T47D (cell line): ENCODE results near the gene CHDH.
A peak's percentile ranks its signal among the peaks of the same experiment; 100 is the strongest.

Source experiments
- DNase-seq, 2 experiments: peaks; one replicate each; pipeline versions ENCODE4 v3.0.0 to v3.0.0-alpha.2; 2011 to 2012; ENCODE audit warnings: low read depth in 1 of 2, low spot score in 1 of 2
- JUND ChIP-seq: IDR thresholded peaks from 2 replicates; pipeline ENCODE4 v1.6.1; 2012; ENCODE audit warnings: low read depth
- in situ Hi-C: cut with HindIII; loops from 2 replicates; pipeline ENCODE4 v1.10.0; 2016; ENCODE audit warnings: low sequenced_read_pairs, low pct_unique_long_range_greater_than_20kb

Gene CHDH, protein sequence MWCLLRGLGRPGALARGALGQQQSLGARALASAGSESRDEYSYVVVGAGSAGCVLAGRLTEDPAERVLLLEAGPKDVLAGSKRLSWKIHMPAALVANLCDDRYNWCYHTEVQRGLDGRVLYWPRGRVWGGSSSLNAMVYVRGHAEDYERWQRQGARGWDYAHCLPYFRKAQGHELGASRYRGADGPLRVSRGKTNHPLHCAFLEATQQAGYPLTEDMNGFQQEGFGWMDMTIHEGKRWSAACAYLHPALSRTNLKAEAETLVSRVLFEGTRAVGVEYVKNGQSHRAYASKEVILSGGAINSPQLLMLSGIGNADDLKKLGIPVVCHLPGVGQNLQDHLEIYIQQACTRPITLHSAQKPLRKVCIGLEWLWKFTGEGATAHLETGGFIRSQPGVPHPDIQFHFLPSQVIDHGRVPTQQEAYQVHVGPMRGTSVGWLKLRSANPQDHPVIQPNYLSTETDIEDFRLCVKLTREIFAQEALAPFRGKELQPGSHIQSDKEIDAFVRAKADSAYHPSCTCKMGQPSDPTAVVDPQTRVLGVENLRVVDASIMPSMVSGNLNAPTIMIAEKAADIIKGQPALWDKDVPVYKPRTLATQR

DNA sequence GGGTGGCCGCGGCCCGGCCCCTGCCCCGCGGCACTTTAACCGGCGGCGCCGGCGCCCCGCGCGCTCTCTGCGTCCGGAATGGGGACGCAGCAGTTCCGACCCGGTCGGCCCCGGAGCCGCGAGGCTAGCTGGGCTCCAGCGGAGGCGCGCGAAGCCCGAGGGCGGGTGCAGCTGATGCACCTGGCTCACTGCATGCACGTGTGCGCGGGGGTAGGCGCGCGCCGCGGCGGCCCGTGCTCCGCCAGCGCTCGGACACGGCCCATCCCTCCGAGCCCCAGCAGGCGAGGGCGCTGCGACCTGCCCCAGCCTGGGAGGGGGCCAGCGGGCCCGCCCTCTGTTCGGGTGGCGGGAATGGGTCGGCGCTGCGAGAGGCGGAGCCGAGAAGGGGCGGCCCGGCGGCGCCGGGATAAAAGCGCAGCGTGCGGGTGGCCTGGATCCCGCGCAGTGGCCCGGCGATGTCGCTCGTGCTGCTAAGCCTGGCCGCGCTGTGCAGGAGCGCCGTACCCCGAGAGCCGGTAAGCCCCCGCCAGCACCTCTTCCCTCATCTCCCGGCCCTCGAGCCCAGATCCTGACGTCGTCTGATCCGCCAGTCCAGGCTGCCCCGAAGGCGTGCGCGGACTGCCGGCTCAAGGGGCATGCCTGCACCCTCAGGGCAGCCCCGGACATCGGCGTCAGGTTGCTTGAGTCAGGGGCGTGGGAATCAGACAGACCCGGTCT, at the start of gene CHDH, which contains the start of gene IL17RB:
Gene CHDH, minus strand, starts transcription at position 286 of the 717 bp plus-strand sequence. CDS start 22,411 bp downstream, outside the sequence.
Gene IL17RB, plus strand, starts transcription at position 435 of the 717 bp plus-strand sequence. Its CDS starts 21 bp downstream, at position 456.
- TF ChIP-seq JUND, result no peak
- peak; percentile 62 to 92 for DNase-seq
- in situ Hi-C loops, result no loop called here

DNA sequence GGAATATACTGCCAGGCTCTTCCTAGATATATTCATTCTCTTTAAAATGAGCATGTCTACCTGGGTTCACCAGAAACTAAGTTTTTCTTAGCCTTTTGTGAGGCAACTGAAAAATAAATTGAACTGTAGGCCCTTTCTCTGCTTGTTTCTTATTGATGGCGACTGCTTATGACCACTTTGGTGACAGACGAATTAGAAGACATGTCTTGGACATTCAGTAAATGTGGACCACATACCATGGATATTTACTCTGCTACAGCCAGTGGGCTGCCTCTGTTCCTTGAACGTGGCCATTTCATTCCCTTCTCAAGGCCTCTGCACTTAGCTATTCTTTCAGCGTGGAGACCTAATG, 46.0 kb upstream of the CHDH start:
- TF ChIP-seq JUND, result no peak
- DNase-seq, result no peak
- in situ Hi-C loops, result no loop called here

DNA sequence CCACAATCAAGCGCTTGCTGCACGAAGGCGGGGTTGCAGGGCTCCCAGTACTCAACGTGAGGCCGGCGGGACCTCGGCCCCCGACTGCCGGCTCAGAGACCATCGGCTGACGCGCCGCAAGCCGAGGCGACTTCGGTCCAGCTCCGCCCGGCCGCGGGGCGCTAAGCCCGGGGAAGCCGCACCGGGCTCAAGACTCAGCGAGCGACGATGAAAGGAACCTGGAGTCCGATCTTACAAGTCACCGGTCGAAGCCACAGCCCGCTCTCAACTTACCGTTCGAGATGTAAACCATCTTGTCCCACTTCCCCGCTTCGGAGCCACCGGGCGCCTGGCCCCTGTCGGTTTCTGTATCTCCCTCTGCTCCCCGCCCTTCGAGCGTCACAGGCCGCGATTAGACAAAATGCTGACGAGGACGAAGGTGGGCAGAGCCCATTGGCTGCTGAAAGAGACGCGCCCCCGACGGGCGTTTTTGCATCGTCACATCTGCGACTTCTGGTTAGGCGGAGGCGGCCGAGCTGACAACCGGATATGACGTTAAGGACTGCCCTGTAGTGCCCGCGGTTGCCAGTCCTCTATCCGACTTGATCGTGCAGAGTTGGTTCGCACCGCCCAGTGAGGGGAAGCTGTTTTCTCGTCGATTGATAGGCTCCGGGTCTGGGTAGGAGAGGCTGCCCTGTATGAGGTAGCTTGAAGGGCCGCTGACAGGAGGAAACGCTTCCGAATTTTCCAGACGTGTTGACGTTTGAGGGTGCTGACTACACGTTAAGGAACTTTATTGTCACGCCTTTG, 45.5 kb upstream of the CHDH start, which contains the start of gene SELENOK:
Gene SELENOK, minus strand, starts transcription at position 363 of the 789 bp plus-strand sequence.
- in situ Hi-C loops, result no loop called here
- peak; percentile 73 to 98 for DNase-seq
- TF ChIP-seq JUND, result no peak

DNA sequence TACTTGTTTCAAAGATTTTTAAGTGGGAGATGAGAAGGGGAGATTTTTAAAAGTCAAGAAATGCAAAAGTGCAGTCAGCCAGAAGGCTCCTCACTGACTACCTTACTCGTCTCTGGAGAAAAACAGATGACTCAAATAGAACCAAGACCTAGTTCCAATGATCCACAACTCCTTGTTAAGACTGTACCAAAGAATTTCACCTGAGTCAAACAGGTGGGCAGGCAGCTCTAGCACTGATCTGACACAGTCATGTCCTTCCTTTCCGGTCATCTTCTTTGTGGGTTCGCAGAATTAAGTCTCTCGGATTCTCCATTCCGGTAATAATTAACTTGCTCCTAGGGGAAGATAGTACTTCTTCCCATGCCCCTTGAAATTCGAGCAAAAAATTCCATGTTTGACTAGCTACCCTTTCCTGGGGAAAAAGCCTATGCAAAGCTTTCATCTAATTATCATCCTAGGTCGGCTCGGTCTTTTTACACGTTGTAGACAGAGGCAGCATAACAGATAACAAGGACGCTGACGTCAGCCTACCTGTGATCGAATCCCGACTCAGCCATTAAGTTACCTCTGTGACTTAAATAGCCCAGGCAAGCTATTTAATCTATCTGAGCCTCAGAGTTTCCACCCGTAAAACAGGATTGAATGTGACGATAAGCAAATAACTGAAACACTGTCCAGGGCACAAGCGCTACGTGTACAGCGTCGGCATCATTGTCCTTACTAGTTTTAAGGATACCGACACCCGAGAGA, 44.7 kb upstream of the CHDH start:
- TF ChIP-seq JUND, result no peak
- no peak for DNase-seq
- in situ Hi-C loops, result no loop called here

DNA sequence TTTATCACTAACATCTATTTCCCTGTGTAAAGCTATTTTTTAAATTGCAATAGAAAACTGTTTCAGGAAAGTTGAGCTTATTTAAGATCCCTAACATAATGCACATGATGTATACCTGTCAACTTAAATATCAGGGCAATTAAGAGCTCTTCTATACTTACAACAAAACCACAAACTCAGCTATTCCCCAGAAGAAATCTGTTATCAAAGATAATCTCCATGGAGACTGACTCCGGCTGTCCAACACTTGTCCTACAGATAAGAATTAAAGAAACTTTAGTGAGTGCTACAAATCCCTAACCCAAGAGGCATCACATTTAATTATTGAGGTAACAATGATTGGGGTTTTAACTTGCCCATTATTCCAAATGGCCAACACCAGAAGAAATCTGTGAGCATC, 42.0 kb upstream of the CHDH start:
- TF ChIP-seq JUND, result no peak
- in situ Hi-C loops, result no loop called here
- no peak for DNase-seq

DNA sequence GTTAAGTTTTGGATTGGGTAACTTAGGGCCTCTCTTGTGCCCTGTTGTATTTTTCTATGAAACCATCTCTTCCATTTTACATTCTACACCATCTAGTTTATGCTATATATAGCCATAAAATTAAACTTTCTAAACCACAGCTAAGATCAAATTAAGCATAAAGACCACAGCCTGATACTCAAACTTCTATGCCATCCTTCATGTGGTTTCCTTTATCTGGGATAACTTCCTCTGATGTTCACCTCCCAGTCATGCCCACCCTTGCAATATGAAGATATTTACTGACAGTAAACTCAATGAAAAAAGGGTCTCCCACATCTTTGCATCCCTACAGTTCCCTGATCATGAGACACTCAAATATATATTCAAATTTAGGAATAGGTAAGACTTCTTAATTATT, 41.2 kb upstream of the CHDH start:
- no peak for TF ChIP-seq JUND
- DNase-seq, result no peak
- in situ Hi-C loops, result no loop called here

DNA sequence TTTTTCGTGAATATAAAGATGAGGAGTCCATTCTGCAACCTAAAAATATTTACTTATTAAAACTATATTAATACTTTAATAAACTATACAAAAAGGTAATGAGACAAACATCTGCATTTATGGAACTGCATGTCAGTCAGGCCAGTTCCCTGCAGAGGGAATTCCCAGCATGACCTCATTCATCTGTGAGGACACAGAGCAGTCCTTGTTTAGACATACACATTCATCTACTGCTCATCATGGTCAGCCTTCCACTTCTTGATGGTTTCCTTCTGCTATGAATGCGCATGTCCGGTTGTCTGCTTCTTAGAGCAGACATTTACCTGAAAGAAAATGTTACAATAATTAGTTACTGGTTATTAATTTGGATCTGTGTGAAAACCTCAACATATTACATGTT, 39.0 kb upstream of the CHDH start:
- DNase-seq, result no peak
- in situ Hi-C loops, result no loop called here
- TF ChIP-seq JUND, result no peak

DNA sequence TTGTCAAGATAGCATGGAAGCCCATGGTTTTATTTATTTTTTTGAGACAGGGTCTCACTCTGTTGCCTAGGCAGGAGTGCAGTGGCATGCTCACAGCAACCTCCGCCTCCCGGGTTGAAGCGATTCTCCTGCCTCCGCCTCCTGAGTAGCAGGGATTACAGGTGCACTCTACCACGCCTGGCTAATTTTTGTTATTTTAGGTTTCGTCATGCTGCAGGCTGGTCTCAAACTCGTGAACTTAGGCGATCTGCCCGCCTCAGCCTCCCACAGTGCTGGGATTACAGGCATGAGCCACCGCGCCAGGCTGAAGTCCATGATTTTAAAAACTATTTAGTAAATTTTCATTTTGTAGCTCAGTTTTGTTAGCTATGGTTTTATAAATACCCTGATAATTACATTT, 38.4 kb upstream of the CHDH start:
- in situ Hi-C loops, result no loop called here
- TF ChIP-seq JUND, result no peak
- DNase-seq, result no peak

DNA sequence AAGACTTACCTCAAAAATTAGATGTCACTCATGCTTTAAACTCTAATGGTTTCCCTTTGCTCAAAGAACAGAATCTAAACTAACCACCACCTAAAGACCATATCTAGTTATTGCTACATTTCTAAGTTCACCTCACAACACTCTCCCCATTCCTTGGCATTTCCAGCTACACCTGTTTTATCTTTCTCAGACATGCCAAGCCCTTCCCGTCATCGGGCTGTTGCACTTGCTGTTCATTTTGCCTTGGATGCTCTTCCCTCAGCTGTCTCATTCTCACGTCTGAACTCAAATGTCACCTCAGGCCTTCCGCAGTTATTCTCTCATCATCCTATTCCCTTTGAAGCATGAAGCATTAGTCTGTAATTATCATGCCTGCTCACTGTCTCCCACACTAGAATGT, 36.8 kb upstream of the CHDH start:
- in situ Hi-C loops, result no loop called here
- no peak for DNase-seq
- no peak for TF ChIP-seq JUND

DNA sequence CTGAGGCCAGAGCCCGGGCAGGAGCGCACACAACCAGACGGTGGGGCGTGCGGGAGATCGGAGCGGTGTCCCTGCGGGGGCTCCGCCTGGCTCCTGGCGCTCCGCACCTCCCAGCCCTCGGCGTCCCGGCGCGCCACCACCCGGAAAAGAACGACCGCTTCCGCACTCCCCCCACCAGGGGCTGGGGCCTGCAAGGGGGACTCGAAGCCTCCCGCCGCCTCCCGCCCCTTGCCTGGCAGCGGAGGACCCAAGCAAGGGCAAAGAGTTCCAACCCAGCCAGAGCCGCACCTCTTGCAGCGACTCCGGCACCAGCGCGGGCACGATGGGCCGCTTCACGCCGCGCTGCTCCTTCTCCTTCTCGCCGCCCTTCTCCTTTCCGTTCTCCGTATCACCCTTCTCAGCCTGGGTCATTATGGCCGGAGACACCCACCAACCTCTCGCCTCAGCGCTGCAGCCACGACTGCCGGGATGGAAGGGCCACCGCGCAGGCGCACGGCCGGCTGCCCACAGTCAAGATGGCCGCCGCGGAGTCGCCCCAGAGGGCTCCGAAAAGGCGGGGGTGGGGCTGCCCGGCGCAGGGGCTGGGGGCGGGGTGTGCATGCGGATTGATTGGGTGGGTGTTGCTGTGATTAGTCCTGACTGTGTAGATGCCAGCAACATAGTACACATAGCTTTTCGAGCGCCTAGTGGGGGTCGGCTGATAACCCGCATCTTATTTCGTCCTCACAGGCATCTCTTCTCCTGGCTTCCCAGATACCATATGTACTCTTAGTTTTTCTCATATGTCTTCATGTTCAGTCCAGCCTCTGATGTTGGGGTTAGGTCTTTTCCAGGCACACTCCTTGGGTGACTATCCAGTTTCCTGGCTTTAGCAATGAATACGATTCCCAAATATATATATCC, 35.7 kb upstream of the CHDH start, which contains the start of gene ACTR8:
Gene ACTR8, minus strand, starts transcription at position 462 of the 903 bp plus-strand sequence. Its CDS starts 51 bp downstream, at position 411.
- DNase-seq, result peak; percentile 64 to 68
- in situ Hi-C loops, result no loop called here
- TF ChIP-seq JUND, result no peak
